Vagina (tissue), 2 donors: Measurements from ENCODE around the gene TULP4.

Experiments
- POLR2A ChIP-seq, 2 donors: fragments of 450-650 bp; IDR thresholded peaks; one replicate each; pipeline ENCODE4 v1.6.1; 2017; ENCODE audit warnings: antibody characterized with exemption in 2 of 2, mild to moderate bottlenecking in 2 of 2, moderate library complexity in 2 of 2
- TF ChIP-seq, protein P1 (sequence below), 3 experiments: fragments of 450-650 bp in 2 of 3; fragments of 200-600 bp in 1 of 3; sonication (generic) in 1 of 3; IDR thresholded peaks; one replicate each; pipeline ENCODE4 v1.5.1; 2017 to 2019; ENCODE audit warnings: antibody characterized with exemption in 3 of 3, mild to moderate bottlenecking in 2 of 3, moderate library complexity in 2 of 3

DNA sequence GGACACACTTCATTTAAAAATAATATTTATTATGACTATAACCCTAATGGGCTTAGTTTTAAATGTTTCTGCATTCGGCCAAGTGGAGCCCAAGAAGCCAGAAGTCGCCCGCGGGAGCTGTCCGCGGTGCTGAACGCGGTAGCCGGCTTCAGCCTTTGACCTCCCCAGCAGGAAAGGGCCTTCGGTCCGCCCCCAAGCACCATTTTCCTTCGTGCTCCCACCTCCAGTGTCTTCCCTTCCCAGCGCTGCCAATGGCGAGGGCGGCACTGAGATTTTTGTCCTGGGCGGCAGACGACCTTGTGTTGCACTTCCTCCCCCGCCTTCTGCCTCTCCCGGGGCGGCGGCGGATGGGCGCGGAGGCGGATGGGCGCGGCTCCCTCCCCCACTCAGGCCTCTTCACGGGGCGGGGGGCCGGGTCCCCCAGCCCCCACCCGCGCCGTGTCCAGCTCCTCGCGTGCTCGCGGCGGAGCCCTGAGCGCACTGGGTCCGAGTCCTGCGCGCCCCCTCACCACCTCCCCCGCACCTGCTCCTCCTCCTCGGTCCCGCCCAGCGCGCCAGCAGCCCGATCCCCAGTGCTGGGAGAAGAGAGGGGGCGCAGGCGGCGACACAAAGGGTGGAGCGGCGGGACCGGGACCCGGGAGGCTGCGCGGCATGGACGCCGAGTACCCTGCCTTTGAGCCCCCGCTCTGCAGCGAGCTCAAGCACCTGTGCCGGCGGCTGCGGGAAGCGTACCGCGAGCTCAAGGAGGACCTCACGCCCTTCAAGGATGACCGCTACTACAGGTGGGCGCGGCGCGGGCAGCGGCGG, 224.0 kb downstream of the TULP4 start:
- no peak for TF ChIP-seq POLR2A (IDR thresholded peaks at IDR 0.05)
- TF ChIP-seq, protein P1, sequence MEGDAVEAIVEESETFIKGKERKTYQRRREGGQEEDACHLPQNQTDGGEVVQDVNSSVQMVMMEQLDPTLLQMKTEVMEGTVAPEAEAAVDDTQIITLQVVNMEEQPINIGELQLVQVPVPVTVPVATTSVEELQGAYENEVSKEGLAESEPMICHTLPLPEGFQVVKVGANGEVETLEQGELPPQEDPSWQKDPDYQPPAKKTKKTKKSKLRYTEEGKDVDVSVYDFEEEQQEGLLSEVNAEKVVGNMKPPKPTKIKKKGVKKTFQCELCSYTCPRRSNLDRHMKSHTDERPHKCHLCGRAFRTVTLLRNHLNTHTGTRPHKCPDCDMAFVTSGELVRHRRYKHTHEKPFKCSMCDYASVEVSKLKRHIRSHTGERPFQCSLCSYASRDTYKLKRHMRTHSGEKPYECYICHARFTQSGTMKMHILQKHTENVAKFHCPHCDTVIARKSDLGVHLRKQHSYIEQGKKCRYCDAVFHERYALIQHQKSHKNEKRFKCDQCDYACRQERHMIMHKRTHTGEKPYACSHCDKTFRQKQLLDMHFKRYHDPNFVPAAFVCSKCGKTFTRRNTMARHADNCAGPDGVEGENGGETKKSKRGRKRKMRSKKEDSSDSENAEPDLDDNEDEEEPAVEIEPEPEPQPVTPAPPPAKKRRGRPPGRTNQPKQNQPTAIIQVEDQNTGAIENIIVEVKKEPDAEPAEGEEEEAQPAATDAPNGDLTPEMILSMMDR (IDR thresholded peaks at IDR 0.05) = no peak
